Ramos (cell line): Measurements from ENCODE around the gene TMEM183A.

Source experiments
- in situ Hi-C: fragments of 300-500 bp; cut with MboI; formaldehyde crosslinking; loops from one replicate; pipeline ENCODE4 v1.14.3; 2022; ENCODE audit warnings: low sequenced_read_pairs; ENCODE audit not compliant: unreplicated experiment

The TMEM183A gene

GRCh38 chr1:203026666-203027663 lies 19.8 kb downstream of the TMEM183A start:
- in situ Hi-C loops: loop anchor here (25.0 kb wide), 1 partner anchor 185 kb away; no protein-coding TSS in a partner anchor

GRCh38 chr1:203028067-203028783 lies 21.1 kb downstream of the TMEM183A start:
- in situ Hi-C loops: loop anchor here (25.0 kb wide), 1 partner anchor 184 kb away; no protein-coding TSS in a partner anchor

GRCh38 chr1:203028784-203029553 lies 21.8 kb downstream of the TMEM183A start:
- in situ Hi-C loops: loop anchor here (25.0 kb wide), 1 partner anchor 183 kb away; no protein-coding TSS in a partner anchor

- in situ Hi-C loops: loop anchor here (25.0 kb wide), 1 partner anchor 181 kb away; no protein-coding TSS in a partner anchor
These were observed 24.3 kb downstream of the TMEM183A start for GRCh38 chr1:203031467-203031866.

GRCh38 chr1:203033287-203033686 lies 26.1 kb downstream of the TMEM183A start:
- in situ Hi-C loops: loop anchor here (25.0 kb wide), 1 partner anchor 179 kb away; no protein-coding TSS in a partner anchor

GRCh38 chr1:203033917-203034316 lies 26.7 kb downstream of the TMEM183A start:
- in situ Hi-C loops: loop anchor here (25.0 kb wide), 1 partner anchor 178 kb away; no protein-coding TSS in a partner anchor

- in situ Hi-C loops: loop anchor here (25.0 kb wide), 1 partner anchor 178 kb away; no protein-coding TSS in a partner anchor
These were observed 27.4 kb downstream of the TMEM183A start for GRCh38 chr1:203034422-203035110.

- in situ Hi-C loops: loop anchor here (25.0 kb wide), 1 partner anchor 177 kb away; no protein-coding TSS in a partner anchor
These were observed 28.2 kb downstream of the TMEM183A start for GRCh38 chr1:203035111-203036000.

- in situ Hi-C loops: loop anchor here (25.0 kb wide), 1 partner anchor 176 kb away; no protein-coding TSS in a partner anchor
These were observed 29.0 kb downstream of the TMEM183A start for GRCh38 chr1:203036135-203036534.

GRCh38 chr1:203036537-203036936 lies 29.4 kb downstream of the TMEM183A start:
- in situ Hi-C loops: loop anchor here (25.0 kb wide), 1 partner anchor 176 kb away; no protein-coding TSS in a partner anchor

- in situ Hi-C loops: loop anchor here (25.0 kb wide), 1 partner anchor 175 kb away; no protein-coding TSS in a partner anchor
These were observed 30.5 kb downstream of the TMEM183A start for GRCh38 chr1:203037509-203038190.

GRCh38 chr1:203038217-203038741 lies 31.1 kb downstream of the TMEM183A start:
- in situ Hi-C loops: loop anchor here (25.0 kb wide), 1 partner anchor 174 kb away; no protein-coding TSS in a partner anchor

- in situ Hi-C loops: loop anchor here (25.0 kb wide), 1 partner anchor 173 kb away; no protein-coding TSS in a partner anchor
These were observed 31.9 kb downstream of the TMEM183A start for GRCh38 chr1:203038891-203039608.

- in situ Hi-C loops: loop anchor here (25.0 kb wide), 1 partner anchor 172 kb away; no protein-coding TSS in a partner anchor
These were observed 32.7 kb downstream of the TMEM183A start for GRCh38 chr1:203039609-203040512.
